Measurements from ENCODE around the gene TPR. TPM values are rescaled to one million over a fixed set of nuclear protein-coding genes. Genes with fewer than 3 reads are reported as not detected.

Gene TPR
- total RNA-seq, 1 donor from 2014 or later = 153 TPM

GRCh38 chr1:186298851-186299250, 76.2 kb downstream of the TPR start:
- H3K9me3 Mint-ChIP-seq (ENCODE audit: unreplicated experiment) = no peaks in the 10 kb centered on the region
- H3K4me3 Mint-ChIP-seq (ENCODE audit: unreplicated experiment) = no peak overlapping the region
- no peak for DNase-seq (ENCODE audit: low spot score)
- H3K36me3 Mint-ChIP-seq (ENCODE audit: low read depth, unreplicated experiment) = no peaks in the 10 kb centered on the region
- no peaks in the 10 kb centered on the region for H3K4me1 Mint-ChIP-seq (ENCODE audit: unreplicated experiment)
- no peak overlapping the region for H3K27ac Mint-ChIP-seq (ENCODE audit: unreplicated experiment)
- no peak for TF ChIP-seq CTCF (IDR thresholded peaks at IDR 0.05; ENCODE audit: unreplicated experiment)
- no peaks in the 10 kb centered on the region for H3K27me3 Mint-ChIP-seq (ENCODE audit: unreplicated experiment)

GRCh38 chr1:186297439-186298045, 77.5 kb downstream of the TPR start:
- Mint-ChIP-seq H3K36me3 (ENCODE audit: low read depth, unreplicated experiment) (no peaks in the 10 kb centered on the region), H3K27ac (ENCODE audit: unreplicated experiment) (no peak overlapping the region), H3K4me1 (ENCODE audit: unreplicated experiment) (no peaks in the 10 kb centered on the region), H3K9me3 (ENCODE audit: unreplicated experiment) (no peaks in the 10 kb centered on the region), H3K4me3 (ENCODE audit: unreplicated experiment) (no peak overlapping the region), H3K27me3 (ENCODE audit: unreplicated experiment) (no peaks in the 10 kb centered on the region)
- no peak for DNase-seq (ENCODE audit: low spot score)
- no peak for TF ChIP-seq CTCF (IDR thresholded peaks at IDR 0.05; ENCODE audit: unreplicated experiment)

GRCh38 chr1:186295980-186296379, 79.1 kb downstream of the TPR start, which contains the start of gene PRG4:
PRG4 (plus strand) TSS chr1:186296279.
- H3K4me1 Mint-ChIP-seq (ENCODE audit: unreplicated experiment) = no peaks in the 10 kb centered on the region

GRCh38 chr1:186292875-186293274, 82.2 kb downstream of the TPR start:
- Mint-ChIP-seq H3K27ac (ENCODE audit: unreplicated experiment) (no peak overlapping the region), H3K4me3 (ENCODE audit: unreplicated experiment) (no peak overlapping the region), H3K36me3 (ENCODE audit: low read depth, unreplicated experiment) (no peaks in the 10 kb centered on the region), H3K9me3 (ENCODE audit: unreplicated experiment) (no peaks in the 10 kb centered on the region), H3K27me3 (ENCODE audit: unreplicated experiment) (no peaks in the 10 kb centered on the region), H3K4me1 (ENCODE audit: unreplicated experiment) (no peaks in the 10 kb centered on the region)
- no peak for TF ChIP-seq CTCF (IDR thresholded peaks at IDR 0.05; ENCODE audit: unreplicated experiment)
- DNase-seq (ENCODE audit: low spot score) = no peak

More at GRCh38 chr1:186295980-186296379, 79.1 kb downstream of the TPR start, which contains the start of gene PRG4:
- no peak within 1 kb of the TSS for H3K27ac Mint-ChIP-seq (ENCODE audit: unreplicated experiment)
- no peaks in the 10 kb centered on the region for H3K9me3 Mint-ChIP-seq (ENCODE audit: unreplicated experiment)
- no peak for TF ChIP-seq CTCF (IDR thresholded peaks at IDR 0.05; ENCODE audit: unreplicated experiment)
- no peaks in the 10 kb centered on the region for H3K36me3 Mint-ChIP-seq (ENCODE audit: low read depth, unreplicated experiment)
- H3K4me3 Mint-ChIP-seq (ENCODE audit: unreplicated experiment) = no peak within 1 kb of the TSS
- no peaks in the 10 kb centered on the region for H3K27me3 Mint-ChIP-seq (ENCODE audit: unreplicated experiment)
- DNase-seq (ENCODE audit: low spot score) = no peak

GRCh38 chr1:186291271-186291670, 83.8 kb downstream of the TPR start:
- Mint-ChIP-seq H3K9me3 (ENCODE audit: unreplicated experiment) (no peaks in the 10 kb centered on the region), H3K36me3 (ENCODE audit: low read depth, unreplicated experiment) (no peaks in the 10 kb centered on the region), H3K4me3 (ENCODE audit: unreplicated experiment) (no peak overlapping the region), H3K27me3 (ENCODE audit: unreplicated experiment) (no peaks in the 10 kb centered on the region), H3K4me1 (ENCODE audit: unreplicated experiment) (no peaks in the 10 kb centered on the region), H3K27ac (ENCODE audit: unreplicated experiment) (no peak overlapping the region)
- DNase-seq (ENCODE audit: low spot score) = no peak
- TF ChIP-seq CTCF (IDR thresholded peaks at IDR 0.05; ENCODE audit: unreplicated experiment) = no peak

All from endothelial cell (in vitro differentiated cells).